Lower leg skin (tissue), 3 donors: ENCODE results near the gene SMAD4.
"Not testable (repeated sequence)": the region's sequence is repeated elsewhere in the genome, so short reads cannot be mapped to it uniquely, and the experiment has no call there.

Source experiments
- POLR2A ChIP-seq, 2 donors: fragments of 450-650 bp; IDR thresholded peaks; one replicate each; pipeline ENCODE4 v1.6.1; 2016 to 2017; ENCODE audit warnings: antibody characterized with exemption in 2 of 2, mild to moderate bottlenecking in 1 of 2, moderate library complexity in 1 of 2
- TF ChIP-seq, protein P1 (sequence below), 3 donors: fragments of 450-650 bp; IDR thresholded peaks; one replicate each; pipeline ENCODE4 v1.5.1; 2016; ENCODE audit warnings: antibody characterized with exemption in 3 of 3, mild to moderate bottlenecking in 3 of 3, moderate library complexity in 2 of 3

DNA sequence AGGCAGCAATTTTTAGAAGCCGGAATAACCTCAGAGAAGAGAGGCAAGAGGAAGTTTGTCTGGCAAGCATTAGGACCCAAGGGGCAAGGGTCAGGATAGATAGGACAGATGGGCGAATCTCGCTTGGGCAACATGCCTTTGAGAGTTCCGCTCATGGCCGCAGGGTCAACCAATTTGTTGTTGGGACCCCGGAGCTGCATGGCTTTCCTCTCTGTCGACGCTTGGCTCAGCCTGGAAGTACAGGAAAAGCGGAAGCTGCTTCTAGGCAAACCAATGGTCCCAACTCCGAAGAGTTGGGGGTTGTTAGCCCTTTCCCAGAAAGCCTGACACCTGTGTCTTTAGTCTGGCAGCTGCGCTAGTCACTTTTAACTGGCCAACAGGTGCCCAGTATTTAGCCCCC, 89.5 kb downstream of the SMAD4 start:
- TF ChIP-seq, protein P1, sequence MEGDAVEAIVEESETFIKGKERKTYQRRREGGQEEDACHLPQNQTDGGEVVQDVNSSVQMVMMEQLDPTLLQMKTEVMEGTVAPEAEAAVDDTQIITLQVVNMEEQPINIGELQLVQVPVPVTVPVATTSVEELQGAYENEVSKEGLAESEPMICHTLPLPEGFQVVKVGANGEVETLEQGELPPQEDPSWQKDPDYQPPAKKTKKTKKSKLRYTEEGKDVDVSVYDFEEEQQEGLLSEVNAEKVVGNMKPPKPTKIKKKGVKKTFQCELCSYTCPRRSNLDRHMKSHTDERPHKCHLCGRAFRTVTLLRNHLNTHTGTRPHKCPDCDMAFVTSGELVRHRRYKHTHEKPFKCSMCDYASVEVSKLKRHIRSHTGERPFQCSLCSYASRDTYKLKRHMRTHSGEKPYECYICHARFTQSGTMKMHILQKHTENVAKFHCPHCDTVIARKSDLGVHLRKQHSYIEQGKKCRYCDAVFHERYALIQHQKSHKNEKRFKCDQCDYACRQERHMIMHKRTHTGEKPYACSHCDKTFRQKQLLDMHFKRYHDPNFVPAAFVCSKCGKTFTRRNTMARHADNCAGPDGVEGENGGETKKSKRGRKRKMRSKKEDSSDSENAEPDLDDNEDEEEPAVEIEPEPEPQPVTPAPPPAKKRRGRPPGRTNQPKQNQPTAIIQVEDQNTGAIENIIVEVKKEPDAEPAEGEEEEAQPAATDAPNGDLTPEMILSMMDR (IDR thresholded peaks at IDR 0.05), result not testable (repeated sequence)
- not testable (repeated sequence) for TF ChIP-seq POLR2A (IDR thresholded peaks at IDR 0.05)
